MM.1S (cell line): ENCODE measurements around the gene VWA7.

Experiments used
- DNase-seq: peaks from one replicate; pipeline ENCODE4 v3.0.0-alpha.2; 2015
- H2AFZ ChIP-seq: fragments of 300-600 bp; sonication (generic); 2 replicates; pipeline ENCODE4 v1.6.0; 2016; ENCODE audit warnings: antibody characterized with exemption, low read length
- H3F3A ChIP-seq: fragments of 300-600 bp; sonication (generic); 2 replicates; pipeline ENCODE4 v1.6.1; 2016; ENCODE audit warnings: mild to moderate bottlenecking, antibody characterized with exemption, low read length, moderate library complexity, mixed read lengths; ENCODE audit not compliant: insufficient read depth
- H3K27ac ChIP-seq: fragments of 300-600 bp; sonication (generic); 2 replicates; pipeline ENCODE4 v1.5.1; 2016; ENCODE audit warnings: mild to moderate bottlenecking, low read length
- H3K27me3 ChIP-seq: fragments of 300-600 bp; sonication (generic); replicated peaks from 2 replicates; pipeline ENCODE4 v1.6.0; 2016; ENCODE audit warnings: low read length; ENCODE audit not compliant: insufficient read depth
- H3K36me3 ChIP-seq: fragments of 300-600 bp; sonication (generic); replicated peaks from 2 replicates; pipeline ENCODE4 v1.6.1; 2016; ENCODE audit warnings: mild to moderate bottlenecking, low read length, mixed read lengths; ENCODE audit not compliant: insufficient read depth
- H3K4me1 ChIP-seq: fragments of 300-600 bp; sonication (generic); 2 replicates; pipeline ENCODE4 v1.6.1; 2016; ENCODE audit warnings: low read length, mixed read lengths
- H3K4me2 ChIP-seq: fragments of 300-600 bp; sonication (generic); 2 replicates; pipeline ENCODE4 v1.6.0; 2016; ENCODE audit warnings: low read depth, low read length
- H3K4me3 ChIP-seq: fragments of 300-600 bp; sonication (generic); 2 replicates; pipeline ENCODE4 v1.5.1; 2016; ENCODE audit warnings: low read length, mixed read lengths
- H3K79me2 ChIP-seq: fragments of 300-600 bp; sonication (generic); 2 replicates; pipeline ENCODE4 v1.6.1; 2016; ENCODE audit warnings: mixed run types, low read length, mixed read lengths
- H3K9ac ChIP-seq: fragments of 300-600 bp; sonication (generic); 2 replicates; pipeline ENCODE4 v1.6.1; 2016; ENCODE audit warnings: low read length, mixed read lengths
- H3K9me2 ChIP-seq: fragments of 300-600 bp; sonication (generic); replicated peaks from 2 replicates; pipeline ENCODE4 v1.6.1; 2016; ENCODE audit warnings: mild to moderate bottlenecking, low read length, mixed read lengths; ENCODE audit not compliant: insufficient read depth
- H3K9me3 ChIP-seq: fragments of 300-600 bp; sonication (generic); replicated peaks from 2 replicates; pipeline ENCODE4 v1.6.1; 2016; ENCODE audit warnings: mild to moderate bottlenecking, low read length, mixed read lengths; ENCODE audit not compliant: insufficient read depth
- H4K20me1 ChIP-seq: fragments of 300-600 bp; sonication (generic); 2 replicates; pipeline ENCODE4 v1.6.1; 2016; ENCODE audit warnings: mild to moderate bottlenecking, low read length, moderate library complexity, mixed read lengths; ENCODE audit not compliant: insufficient read depth
- EZH2 ChIP-seq: fragments of 300-600 bp; sonication (generic); optimal IDR thresholded peaks from 2 replicates; pipeline ENCODE3; 2017; ENCODE audit warnings: low read depth, mild to moderate bottlenecking, antibody characterized with exemption, low read length, mixed read lengths
- EZH2phosphoT487 ChIP-seq: fragments of 300-600 bp; sonication (generic); IDR thresholded peaks from 2 replicates; pipeline ENCODE4 v1.6.1; 2018; ENCODE audit warnings: antibody characterized with exemption, low read length
- TF ChIP-seq, protein P1 (sequence below): fragments of 300-600 bp; sonication (generic); IDR thresholded peaks from 2 replicates; pipeline ENCODE4 v1.5.1; 2016; ENCODE audit warnings: antibody characterized with exemption, low read length, mixed read lengths

VWA7 gene

DNA sequence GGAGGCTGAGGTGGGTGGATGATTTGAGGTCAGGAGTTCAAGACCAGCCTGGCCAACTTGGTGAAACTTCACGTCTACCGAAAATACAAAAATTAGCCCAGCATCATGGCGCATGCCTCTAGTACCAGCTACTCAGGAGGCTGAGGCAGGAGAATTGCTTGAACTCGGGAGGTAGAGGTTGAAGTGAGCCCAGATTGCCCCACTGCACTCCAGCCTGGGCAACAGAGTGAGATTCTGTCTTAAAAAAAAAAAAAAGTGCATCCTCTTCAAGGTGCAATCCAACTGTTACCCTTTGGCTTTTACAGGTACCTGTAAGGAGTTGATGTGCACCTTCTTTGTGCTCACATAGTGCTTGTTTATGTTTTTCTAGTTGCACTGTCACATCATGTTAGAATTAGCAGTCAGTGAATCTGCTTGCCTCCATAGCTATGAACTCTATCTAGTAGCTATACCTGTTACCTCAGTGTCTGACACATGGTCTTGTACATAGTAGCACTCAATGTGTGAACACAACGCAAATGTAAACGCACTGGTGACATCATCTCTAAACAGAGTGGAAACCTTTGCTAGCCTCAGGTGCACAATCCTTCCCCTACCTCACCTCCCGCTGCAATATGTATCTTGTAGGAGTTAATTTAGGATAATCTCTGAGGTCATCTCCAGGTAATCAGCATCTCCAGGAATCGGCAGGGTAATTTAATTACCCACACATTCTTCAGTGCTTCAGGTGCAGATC is 27.7 kb downstream of the VWA7 start:
- Histone ChIP-seq H3K79me2 (no peaks in the 10 kb centered on the region), H3K4me3 (no peak overlapping the region), H3F3A (no peaks in the 10 kb centered on the region), H3K36me3 (no peaks in the 10 kb centered on the region), H3K9me2 (no peaks in the 10 kb centered on the region), H3K27me3 (no peaks in the 10 kb centered on the region), H3K9me3 (no peaks in the 10 kb centered on the region), H2AFZ (no peak overlapping the region), H3K9ac (no peak overlapping the region), H3K27ac (no peak overlapping the region), H3K4me1 (no peaks in the 10 kb centered on the region), H3K4me2 (no peak overlapping the region), H4K20me1 (no peaks in the 10 kb centered on the region)
- DNase-seq = no peak
- TF ChIP-seq, protein P1, sequence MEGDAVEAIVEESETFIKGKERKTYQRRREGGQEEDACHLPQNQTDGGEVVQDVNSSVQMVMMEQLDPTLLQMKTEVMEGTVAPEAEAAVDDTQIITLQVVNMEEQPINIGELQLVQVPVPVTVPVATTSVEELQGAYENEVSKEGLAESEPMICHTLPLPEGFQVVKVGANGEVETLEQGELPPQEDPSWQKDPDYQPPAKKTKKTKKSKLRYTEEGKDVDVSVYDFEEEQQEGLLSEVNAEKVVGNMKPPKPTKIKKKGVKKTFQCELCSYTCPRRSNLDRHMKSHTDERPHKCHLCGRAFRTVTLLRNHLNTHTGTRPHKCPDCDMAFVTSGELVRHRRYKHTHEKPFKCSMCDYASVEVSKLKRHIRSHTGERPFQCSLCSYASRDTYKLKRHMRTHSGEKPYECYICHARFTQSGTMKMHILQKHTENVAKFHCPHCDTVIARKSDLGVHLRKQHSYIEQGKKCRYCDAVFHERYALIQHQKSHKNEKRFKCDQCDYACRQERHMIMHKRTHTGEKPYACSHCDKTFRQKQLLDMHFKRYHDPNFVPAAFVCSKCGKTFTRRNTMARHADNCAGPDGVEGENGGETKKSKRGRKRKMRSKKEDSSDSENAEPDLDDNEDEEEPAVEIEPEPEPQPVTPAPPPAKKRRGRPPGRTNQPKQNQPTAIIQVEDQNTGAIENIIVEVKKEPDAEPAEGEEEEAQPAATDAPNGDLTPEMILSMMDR = no peak
- TF ChIP-seq EZH2 (no peak), EZH2phosphoT487 (no peak)

DNA sequence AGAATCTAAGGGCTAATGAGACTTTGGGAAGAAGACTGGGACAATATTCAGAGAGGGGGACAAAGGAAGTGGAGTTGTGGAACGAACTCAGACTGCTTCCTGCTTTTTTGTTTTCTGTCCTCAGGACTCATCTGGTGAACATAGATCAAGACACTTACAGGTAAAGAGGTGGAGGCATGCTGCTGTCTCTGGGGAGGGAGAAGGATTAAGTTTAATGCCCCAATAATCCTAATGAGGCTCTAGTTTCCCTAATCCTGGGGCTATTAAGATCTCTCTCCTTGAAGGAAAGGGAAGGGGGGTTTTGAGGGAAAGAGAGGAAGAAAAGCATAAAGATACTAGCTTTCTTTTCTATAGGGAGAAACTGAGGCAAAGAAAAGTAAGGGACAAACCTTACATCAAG is 32.7 kb downstream of the VWA7 start:
- Histone ChIP-seq H3K4me2 (no peak overlapping the region), H3K9ac (no peak overlapping the region), H4K20me1 (no peaks in the 10 kb centered on the region), H3K27ac (no peak overlapping the region), H3F3A (no peaks in the 10 kb centered on the region), H3K27me3 (no peaks in the 10 kb centered on the region), H3K4me3 (no peak overlapping the region), H3K9me2 (no peaks in the 10 kb centered on the region), H3K4me1 (no peaks in the 10 kb centered on the region), H3K9me3 (no peaks in the 10 kb centered on the region), H3K36me3 (no peaks in the 10 kb centered on the region), H3K79me2 (0 out of 2 replicates have a peak, but pooled peaks cover 5% of the 10 kb centered on the region), H2AFZ (no peak overlapping the region)
- no peak for DNase-seq
- TF ChIP-seq EZH2phosphoT487 (no peak), EZH2 (no peak)
- TF ChIP-seq, protein P1 = no peak

DNA sequence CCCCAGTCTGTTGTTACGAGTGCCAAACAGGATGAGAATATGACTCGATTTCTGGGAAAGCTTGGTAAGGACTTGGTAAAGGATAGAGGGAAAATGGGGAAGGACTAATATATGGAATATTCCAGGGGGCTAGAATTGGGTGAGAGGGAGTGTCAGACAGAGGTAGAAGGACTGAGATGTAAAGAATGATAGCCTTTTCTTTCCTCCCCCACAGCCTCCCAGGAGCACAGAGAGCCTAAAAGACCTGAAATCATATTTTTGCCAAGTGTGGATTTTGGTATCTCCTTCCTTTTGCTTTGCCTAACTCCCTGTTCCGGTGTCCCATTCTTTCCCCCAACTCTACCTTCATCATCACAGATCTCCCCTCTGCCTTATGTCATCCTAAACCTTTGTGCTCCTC is 34.2 kb downstream of the VWA7 start:
- no peak overlapping the region for H3K27ac ChIP-seq
- no peak overlapping the region for H3K4me2 ChIP-seq
- no peaks in the 10 kb centered on the region for H3K9me2 ChIP-seq
- H3F3A ChIP-seq = peaks cover 13% of the 10 kb centered on the region
- no peak for TF ChIP-seq EZH2
- TF ChIP-seq, protein P1 = no peak
- no peak for TF ChIP-seq EZH2phosphoT487
- no peak overlapping the region for H3K9ac ChIP-seq
- no peaks in the 10 kb centered on the region for H4K20me1 ChIP-seq
- 0 out of 2 replicates have a peak, but pooled peaks cover 5% of the 10 kb centered on the region for H3K79me2 ChIP-seq
- peaks cover 12% of the 10 kb centered on the region for H3K4me1 ChIP-seq
- DNase-seq = no peak
- H3K4me3 ChIP-seq = no peak overlapping the region
- no peak overlapping the region for H2AFZ ChIP-seq
- no peaks in the 10 kb centered on the region for H3K27me3 ChIP-seq
- H3K9me3 ChIP-seq = no peaks in the 10 kb centered on the region
- no peaks in the 10 kb centered on the region for H3K36me3 ChIP-seq
